Activated CD4-positive, alpha-beta T cell treated with anti-CD3 and anti-CD28 coated beads for 4 hours (primary cell): ENCODE measurements around the gene FGF1.
"Not testable (repeated sequence)": the region's sequence is repeated elsewhere in the genome, so short reads cannot be mapped to it uniquely, and the experiment has no call there.

Experiments
- DNase-seq, 2 donors: peaks; one replicate each; pipeline ENCODE4 v3.0.0-alpha.2; 2020

FGF1 gene

DNA sequence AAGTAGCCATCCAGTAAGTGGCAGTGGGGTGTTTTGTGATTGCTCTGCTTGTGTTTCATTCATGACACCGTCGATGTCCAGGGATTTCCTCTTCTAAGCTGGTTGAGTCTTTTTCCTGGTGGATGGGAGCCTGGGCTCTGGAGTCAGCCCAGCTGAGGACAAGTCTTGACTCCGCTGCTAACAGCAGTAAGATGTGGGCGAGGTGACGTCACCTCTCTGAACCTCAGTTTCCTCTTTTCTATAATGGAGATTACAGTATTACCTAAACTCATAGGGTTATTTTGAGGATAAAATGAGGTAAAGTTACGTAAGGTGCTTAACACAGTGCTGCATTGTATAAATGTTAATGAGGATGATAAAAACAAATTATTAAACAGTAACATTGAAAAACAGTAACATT lies 21.3 kb downstream of the FGF1 start:
- DNase-seq: no peak

DNA sequence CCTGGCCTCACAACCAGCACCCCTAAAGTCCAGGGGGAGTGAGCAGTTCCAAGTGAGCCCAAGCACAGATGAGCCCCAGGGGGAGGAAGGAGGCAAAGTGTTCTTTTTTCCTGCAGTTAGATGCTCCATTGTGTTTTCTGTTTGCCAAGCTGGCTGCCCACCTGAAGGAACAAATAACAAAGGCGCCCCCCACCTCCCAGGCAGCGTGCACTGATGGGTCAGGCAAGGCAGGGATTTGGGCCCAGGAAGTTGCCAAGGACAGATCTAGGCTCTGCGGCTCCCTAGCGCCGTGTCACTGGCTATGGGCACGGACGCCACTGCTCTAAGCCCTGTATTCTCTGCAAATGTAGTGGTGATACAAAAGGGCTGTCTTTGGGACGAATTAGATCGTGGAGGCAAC lies 21.8 kb downstream of the FGF1 start:
- DNase-seq: no peak

DNA sequence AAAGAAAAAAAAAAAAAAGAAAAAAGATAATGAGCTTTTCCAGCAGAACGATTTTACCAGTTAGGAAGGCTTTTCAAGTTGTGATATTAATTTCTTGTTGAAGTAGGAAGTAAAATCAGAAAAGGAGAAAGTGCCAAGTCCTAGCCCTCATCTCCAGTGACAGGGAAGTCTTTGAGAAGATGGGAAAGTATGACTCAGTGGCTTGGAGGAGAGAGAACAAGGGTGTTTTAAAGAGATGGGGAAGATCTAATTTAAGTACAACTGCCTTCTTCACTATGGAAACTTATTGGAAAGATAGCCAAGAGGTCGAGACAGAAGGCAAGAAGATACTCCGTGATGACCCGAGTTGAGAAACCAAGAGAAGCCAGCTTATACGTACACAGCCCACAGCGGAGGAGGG lies 22.6 kb downstream of the FGF1 start:
- no peak for DNase-seq

DNA sequence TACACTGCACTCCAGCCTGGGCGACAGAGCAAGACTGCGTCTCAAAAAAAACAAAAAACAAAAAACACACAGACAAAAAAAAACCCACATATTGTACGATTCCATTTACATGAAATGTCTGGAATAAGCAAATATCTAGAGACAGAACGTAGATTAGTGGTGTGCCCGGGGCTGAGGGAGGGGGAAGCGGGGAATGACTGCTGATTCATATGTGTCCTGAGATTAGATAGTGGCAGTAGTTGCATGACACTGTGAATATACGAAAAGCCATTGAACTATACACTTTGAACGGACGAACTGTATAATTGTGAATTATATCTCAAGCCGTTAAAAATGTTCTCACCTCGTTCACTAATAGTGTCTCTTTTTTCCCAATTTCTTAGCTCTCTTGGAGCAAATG lies 23.9 kb downstream of the FGF1 start:
- DNase-seq: no peak

DNA sequence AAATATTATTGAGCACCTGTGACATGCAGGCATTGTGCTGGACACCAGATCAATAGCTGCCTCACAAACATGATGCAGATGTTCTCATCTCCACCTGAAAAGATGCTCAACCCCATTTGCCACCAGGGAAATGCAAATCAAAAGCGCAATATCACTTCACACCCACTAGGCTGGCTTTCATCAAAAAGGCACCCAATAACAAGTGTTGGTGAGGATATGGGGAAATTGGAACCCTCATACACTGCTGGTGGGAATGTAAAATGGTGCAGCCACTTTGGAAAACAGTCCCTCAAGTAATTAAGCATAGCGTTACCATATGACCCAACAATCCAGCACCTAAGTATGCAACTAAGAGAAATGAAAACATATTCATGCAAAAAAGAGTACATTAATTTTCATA lies 24.7 kb downstream of the FGF1 start:
- no peak for DNase-seq

DNA sequence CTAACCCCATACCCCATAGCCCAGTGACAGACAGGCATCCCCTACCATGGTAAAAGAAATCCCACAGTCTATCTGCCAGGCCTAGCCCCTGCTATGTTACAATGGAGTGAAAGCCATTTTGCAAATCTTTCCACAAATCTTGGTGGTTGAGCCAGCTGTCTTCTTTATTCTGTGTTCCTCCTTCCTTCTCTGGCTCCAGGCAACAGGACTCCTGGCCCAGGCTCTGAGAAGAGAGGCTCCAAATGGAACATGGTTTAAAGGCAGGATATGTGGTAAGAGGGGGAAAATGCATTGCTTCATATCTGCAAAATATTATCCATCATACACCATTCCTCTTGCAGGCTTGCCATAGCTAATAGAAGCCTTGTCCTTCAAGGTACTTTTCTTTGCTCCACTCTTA lies 25.2 kb downstream of the FGF1 start:
- DNase-seq: no peak

DNA sequence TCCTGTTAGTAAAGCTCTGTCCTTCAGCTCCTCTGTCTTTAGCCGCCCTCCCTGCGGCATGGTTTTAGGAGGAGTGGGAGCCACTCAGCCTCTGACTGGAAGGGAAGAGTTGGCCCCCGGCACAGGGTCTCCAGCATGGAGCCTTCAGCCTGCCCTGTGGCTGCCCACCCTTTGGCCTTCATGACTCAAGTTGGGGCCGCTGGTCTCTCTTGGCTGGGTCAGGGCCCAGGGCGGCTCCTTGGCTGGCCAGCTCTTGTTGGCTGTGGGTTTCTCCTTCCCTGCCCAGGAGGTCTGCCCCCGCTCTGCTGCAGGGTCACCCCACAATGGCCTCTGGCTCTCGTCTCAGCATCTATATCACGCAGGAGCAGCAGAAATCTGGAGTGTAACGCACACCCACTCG lies 25.7 kb downstream of the FGF1 start:
- DNase-seq: no peak

DNA sequence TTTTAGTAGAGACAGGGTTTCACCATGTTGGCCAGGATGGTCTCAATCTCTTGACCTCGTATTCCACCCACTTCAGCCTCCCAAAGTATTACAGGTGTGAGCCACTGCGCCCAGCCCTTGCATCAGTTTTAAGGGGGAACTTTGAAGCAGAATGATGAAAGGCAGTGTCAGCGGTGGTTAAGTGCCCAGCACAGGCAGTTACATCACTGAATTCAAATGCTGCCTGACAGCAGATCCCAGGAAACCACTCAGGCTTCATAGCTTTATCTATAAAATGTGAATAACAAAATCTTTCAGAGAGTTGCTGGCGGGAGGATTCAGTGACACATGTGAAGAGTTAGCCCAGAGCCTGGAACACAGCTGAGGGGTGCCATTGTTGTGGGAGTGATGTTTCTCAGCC lies 26.5 kb downstream of the FGF1 start:
- no peak for DNase-seq

DNA sequence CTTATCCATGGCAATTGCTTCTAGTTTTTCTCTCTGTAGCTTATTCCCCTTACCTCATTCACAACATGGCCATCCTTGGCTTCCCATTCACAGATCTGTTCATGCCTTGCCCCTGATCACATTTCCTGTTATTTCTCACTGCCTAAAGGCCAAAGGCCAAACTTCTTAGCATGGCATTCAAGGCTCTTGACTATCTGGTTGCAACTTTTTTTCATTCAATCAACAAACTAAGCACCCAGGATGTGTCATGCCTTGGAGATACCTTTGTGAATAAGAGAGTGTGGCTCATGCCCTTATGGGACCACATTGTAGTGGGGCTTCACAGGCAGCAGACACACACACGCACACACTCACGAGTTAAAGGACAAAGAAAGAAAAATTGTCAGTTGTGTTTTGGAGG lies 27.6 kb downstream of the FGF1 start:
- no peak for DNase-seq

DNA sequence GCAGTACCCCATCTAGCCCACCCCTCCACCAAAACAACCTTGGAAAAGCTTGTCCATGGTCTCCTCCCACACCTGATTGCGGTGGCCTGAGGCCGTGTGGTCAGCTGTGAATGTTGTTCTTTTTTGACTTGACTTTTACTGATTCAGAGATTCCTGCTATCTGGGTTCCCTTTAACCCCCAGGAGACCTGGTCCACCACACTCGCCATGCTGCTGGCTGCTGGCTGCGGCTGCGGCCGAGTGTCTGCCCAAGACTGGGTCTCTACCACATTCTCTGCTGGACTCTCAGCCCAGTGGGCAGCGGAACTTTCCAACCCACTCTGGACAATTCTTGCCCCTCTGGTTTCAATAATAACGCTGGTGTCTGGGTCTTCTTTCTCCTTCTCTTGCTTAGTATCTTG lies 28.4 kb downstream of the FGF1 start:
- DNase-seq: no peak

DNA sequence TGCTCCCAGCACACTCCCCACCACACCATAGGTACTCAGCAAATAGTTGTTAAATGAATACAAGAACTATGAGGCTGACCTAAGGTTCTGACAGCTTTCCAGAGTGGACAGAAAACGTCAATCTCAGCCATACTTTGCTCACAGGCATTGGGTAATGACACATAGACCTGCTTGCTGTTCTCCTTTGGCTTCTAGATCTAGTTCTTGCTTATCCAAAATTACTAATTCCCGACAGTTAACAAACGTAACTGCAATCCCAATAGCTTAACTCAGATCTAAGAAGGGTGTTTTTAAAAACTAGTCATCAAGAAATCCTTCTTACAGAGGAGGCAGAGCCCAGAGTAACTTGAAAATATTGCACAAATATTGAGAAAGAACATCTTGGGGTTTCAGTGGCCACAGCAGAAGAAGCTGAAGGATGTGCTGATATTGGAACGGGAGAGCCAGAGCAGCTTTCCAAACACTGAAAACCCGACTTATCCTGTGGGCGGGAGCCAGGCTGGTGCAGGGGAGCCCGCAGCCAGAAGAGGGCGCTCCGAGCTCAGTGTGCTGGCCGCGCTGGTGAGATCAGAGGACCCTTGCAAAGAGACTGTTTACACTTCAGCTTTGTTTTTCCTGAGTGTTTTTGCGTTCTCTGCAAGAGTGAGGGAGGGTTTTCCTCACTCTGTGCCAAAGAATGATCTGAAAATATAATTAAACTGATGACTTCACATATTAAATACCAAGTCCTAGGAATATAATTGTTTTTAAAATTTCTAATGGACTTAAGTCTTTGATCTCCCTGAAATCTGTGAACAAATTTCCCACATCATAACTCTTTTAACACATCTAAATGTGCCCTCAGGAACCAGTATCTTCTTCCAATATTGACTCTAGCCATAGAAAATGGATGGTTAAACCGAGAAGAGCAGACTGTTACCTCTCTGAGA lies 30.3 kb downstream of the FGF1 start:
- DNase-seq: peak; percentile 53 to 72

DNA sequence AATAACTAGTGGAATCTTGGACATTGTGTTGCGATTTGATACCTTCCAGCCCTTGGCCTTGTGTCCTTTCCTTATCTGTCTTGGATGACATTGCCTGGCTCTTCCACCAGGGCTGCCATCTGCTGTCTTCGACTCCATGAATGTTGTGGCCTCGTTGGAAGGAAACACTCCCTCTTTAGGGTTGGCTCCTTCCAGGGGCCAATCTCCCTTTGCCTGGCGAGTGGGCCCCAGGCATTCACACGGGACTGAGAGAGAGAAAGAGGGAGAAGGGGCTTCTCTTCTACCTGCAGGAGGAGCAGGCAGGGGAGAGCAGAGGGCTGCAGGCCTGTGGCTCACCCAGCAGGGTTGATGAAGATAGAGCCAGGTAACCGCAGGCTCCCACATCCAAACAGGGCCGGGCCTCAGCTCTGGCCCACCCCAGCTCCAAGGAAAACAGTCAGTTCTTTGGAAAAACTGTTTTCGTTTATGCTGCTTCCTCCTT lies 31.3 kb downstream of the FGF1 start:
- DNase-seq: no peak

DNA sequence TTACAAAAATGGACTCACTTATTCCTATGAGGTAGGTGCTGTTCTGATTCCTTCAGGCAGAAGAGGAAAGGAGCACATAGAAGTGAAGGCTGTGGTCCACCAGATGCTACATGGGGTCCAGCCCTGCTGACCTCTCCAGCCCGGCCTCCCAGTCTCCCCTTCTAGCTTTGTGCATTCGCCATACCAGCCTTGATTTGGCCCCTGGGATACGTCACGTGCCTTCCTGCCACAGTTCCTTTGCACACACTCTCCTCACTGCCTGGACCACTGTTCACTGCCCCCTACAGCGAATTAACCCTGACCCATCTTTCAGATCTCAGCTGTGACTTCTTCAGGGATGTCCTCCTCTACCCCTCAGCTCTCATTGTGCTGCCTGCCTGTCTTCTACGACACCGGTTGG lies 32.6 kb downstream of the FGF1 start:
- DNase-seq: no peak

DNA sequence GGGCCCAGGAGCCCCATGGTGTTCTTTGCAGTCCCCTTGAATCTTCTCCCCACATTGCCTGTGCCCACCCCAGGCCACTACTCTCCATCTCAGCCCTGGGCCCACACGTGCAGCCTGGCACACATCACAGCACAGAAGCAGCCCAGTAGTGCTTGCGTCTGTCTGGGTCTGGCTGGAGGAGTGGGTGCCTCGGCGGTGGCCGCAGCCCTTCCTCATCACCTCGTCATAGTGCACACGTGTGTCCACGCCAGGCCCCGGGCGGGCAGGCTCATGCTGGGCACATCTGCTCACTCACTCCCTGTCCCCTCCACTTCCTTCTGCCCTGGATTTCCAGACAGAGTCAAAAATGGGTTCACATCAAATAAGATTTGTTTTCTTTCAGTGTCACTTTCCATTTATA lies 33.3 kb downstream of the FGF1 start:
- no peak for DNase-seq

DNA sequence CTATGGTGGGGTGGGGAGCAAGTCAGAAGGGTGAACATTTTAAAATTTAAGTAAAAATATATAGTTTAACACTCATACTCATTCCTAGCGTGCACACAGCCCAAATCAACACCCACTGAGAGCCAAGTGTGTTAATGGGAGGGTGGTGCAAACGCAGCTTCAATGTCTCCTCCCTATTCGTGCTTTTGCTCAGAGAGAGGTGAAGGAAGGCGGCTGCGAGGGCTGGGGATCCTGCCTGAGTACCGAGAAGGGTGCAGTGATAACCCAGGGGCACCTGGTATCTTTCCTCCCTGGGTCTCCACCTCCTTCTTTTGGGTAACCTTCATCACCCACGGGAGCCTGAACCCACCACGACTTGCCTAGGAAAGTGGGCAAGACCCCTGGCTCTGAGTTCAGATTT lies 35.0 kb downstream of the FGF1 start:
- no peak for DNase-seq

DNA sequence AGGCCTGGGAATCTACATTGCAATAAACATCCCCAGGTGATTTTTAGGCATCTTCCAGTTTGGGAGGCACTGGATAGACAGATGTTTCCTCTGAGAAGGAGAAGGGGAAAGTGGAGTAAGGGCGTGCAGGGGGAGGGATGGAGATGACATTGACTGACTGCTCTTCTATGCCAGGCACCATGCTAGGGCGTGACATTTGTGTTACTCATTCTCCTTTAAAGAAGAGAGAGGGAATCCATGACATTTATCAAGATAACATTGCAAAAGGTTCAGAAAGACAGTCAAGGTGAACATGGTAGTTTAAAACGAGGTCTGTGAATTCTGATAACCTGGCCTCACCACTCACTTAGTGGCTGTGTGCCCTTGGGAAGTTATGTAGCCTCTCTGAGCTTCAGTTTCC lies 35.8 kb downstream of the FGF1 start:
- no peak for DNase-seq

DNA sequence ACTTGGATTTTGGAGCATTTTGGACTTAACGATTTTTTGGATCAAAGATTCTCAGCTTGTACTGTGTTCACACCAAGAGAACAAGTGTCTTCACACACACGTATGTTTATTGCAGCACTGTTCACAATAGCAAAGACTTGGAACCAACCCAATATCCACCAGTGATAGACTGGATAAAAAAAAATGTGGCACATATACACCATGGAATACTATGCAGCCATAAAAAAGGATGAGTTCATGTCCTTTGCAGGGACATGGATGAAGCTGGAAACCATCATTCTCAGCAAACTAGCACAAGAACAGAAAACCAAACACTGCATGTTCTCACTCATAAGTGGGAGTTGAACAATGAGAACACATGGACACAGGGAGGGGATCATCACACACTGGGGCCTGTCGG lies 37.8 kb downstream of the FGF1 start:
- not testable (repeated sequence) for DNase-seq

DNA sequence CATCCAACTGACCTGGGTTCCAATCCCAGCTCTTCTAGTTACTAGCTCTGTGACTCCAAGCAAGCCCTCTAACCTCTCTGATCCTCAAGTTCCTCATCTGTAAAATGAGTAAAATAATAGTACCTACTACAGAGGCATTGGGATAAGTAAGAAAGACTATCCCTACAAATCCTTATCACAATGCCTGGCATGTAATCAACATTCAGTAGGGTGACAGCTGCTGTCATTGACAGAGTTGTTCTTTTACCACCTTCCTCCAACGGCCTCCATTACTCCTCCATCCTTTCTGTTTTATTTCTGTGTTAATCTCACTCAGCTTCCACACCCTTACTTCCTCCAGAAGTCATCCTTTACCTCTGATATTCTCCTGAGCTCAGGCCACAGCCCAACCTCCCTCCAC lies 40.4 kb downstream of the FGF1 start:
- no peak for DNase-seq

DNA sequence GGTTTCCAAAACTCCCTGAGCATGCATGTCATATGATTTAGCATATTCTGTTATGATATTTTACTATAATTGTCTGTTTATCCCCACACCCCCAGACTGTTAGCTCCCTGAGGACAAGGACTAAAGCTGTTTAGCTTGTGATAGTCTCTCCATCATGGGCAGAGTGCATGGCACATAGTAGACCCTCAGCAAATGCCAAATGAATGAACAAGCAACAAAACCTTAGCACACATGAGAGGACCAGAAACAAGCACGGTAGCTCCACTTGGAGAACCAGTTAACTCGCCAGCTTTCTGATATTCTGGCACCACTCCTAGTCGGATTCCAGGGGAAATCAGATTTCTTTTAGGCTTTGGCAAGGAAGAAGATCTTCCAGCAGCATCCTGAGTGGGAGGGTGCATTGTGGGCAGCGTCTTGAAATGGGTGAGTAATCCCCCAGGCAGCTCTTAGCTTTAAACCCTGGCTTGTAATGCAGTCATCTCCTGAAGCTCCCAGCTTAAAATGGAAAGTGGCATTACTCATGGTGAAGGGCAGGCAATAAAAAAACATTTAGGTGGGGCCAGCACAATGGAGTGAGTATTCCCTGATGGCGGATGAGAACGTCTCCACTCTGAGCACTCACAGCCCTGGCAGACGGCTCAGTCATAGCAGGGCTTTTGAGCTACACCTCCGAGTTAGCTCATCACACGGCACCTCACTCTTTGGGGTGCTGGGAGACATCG lies 41.1 kb downstream of the FGF1 start:
- DNase-seq: no peak

DNA sequence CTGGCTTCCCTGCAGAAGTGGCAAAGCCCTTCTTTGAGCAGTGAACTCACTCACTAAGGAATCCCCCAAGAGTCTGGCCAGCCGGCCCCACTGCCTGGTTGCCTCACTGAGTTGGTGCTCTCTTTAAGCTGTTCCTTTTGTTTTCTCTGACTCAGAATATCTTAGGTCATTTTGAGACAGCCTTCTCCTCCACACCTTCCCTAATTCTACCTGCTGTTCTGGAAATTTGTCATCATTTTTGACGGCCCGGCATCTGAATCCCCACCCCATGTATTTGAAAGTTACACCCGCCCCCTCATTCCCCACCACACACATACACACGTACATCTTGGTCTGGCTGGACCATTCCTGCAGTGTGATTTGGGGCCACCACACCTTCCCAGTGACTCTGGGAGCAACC lies 41.8 kb downstream of the FGF1 start:
- DNase-seq: no peak

DNA sequence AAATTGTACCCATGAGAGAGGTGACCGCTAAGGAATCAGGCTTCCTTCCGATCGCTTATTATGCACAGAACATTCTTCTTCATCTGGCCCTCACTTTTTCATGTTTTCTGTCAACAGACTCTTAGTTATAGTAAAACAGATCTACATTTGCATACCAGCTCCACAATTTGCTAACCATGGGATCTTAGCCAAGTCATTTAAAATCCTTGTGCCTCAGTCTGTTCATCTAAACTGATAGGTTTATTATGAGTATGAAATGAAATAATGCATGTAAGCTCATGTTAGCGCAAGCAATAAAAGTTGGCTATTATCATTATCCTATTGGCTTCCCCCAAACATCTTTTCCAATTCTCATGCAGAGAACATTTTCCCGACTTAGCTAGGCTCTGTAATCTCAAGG lies 42.3 kb downstream of the FGF1 start:
- DNase-seq: no peak

DNA sequence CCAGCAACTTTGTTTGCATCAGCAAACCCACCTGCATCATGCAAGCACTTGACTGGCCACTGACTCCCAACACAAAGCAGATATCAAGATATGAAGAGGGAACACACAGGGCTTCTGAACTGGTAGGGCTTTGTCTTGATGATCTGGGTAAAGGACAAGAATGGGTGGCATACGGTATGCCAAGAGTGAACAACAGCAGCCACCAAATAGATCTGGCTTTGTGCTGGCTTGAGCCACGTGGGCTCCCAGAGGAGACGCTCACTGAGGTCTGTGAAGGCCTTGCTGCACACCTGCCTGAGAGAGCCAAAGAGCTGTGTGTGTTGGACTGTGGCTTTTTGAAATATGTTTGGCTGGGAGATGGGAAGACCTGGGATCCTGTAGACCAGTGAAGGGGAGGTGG lies 43.5 kb downstream of the FGF1 start:
- no peak for DNase-seq

DNA sequence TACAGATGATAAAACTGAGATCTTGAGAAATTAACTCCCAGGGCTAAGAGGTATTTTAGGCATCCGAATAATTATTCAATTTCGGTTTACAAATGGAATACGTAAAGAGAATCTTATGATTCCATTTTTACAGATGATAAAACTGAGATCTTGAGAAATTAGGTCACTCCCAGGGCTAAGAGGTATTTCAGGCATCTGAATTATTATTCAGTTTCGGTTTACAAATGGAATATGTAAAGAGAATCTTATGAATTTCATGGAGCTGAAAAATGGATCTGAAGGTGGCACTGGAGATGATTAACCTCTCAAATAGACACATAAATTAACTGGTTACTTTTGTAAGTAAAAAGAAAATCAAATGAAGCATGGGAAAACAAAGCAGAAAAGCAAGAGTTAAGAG lies 44.2 kb downstream of the FGF1 start:
- no peak for DNase-seq

DNA sequence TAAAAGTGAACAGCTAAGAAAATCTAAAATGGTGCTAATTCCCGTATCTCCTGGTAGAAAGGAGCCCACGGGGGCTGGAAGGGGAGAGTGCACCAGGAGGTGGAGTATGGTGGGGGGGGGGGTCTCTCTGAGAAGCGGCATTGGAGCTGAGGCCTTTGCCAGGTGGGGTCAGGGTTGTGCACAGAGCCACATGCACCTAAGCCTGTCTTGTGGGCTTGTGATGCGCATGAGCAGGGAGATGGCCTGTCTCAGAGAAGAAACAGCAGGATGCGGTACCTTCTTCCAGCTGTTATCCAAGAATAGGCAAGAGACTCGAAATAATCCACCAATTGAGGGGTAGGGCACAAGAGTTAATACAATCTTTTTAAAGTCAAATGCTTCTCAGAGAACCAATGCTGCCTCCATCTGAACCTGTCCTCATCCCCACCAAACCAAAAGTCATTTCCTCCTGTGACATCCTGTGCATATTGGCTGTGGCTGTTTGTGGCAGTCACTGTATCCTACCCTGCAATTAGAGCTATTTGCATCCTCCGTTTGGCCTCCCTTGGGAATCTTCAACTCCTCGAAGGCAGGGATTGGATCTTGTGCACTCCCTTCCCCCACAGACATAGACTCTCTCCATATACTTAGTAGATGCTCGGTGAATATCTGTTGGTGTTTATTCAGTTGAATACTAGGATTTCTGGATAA lies 45.4 kb downstream of the FGF1 start:
- no peak for DNase-seq
